GM19455 (cell line): ENCODE measurements around the gene CTDNEP1.

ENCODE experiments used
- ATAC-seq: cut with Tn5 transposase; IDR thresholded peaks from one replicate; pipeline ENCODE4 v1.9.1; 2021; ENCODE audit not compliant: unreplicated experiment

The CTDNEP1 gene

DNA sequence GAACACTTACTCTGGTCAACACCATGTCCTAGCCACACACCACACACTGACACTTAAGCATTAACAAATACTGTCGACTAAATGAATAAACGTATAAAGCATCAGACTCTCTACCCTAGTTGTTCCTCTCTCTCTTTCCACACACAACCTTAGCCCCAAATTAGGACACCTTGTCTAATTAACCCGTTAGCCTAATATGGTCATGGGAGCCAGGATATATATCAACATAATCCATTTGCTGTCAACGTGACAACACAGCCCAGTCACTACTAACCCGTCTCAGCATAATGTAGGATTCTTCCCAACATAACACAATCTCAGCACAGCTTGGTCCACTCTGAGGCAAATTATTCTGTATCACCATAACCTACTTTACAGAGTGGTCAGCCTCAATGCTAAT, 19.4 kb downstream of the CTDNEP1 start:
- ATAC-seq: no peak

DNA sequence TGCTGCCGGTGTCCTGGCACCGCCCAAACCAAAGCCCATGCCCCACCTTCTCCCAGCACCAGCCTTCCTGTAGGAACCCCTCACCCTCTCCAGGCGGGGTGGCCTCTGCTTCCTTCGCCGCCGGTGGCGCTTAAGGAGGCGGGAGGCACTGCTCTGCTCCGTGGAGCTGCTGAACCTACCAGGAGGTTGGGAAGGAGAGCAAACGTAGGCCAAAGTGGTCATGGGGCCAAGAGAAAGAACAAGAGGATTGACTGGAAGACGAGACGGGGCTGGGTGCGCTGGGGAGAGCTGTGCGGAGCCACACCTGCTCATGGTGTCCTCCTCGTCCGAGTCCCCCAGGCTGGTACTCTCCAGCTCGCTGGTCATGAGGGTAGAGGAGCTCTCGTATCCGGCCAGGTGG, 22.0 kb downstream of the CTDNEP1 start:
- no peak for ATAC-seq

GRCh38 chr17:7228920-7229319, 22.6 kb downstream of the CTDNEP1 start:
- ATAC-seq: no peak

- ATAC-seq: no peak
These were observed 24.5 kb downstream of the CTDNEP1 start for GRCh38 chr17:7226721-7227710.

DNA sequence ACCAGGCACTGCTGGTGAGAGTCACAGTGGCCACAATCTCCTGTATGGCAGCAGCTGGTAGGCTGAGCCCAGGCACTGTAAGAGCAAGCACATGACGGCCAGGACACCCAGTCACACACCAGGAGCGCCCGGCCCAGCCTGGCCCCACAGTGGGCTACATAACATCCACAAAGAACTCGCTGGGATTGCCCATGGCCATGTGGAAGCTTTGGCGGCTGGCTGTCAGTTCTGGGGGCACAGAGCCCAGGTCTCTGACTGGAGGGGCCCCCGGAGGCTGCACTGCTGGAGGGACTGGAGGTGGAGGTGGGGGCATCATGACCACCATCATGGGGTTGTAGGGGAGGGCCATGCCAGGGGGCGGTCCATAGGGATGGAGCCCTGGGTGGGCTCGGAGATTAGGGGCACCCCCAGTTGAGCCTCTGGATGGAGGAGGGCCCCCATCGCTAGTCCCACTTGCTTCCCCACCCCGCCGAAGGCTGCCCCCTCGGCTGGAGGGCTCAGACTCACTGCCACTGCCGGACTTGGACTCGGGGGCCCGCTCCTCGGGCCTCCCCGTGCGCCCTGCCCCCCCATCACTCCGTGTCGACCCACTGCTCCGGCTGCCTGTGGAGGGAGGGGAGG, 25.7 kb downstream of the CTDNEP1 start:
- ATAC-seq: no peak

GRCh38 chr17:7224661-7225111, 26.8 kb downstream of the CTDNEP1 start:
- no peak for ATAC-seq

DNA sequence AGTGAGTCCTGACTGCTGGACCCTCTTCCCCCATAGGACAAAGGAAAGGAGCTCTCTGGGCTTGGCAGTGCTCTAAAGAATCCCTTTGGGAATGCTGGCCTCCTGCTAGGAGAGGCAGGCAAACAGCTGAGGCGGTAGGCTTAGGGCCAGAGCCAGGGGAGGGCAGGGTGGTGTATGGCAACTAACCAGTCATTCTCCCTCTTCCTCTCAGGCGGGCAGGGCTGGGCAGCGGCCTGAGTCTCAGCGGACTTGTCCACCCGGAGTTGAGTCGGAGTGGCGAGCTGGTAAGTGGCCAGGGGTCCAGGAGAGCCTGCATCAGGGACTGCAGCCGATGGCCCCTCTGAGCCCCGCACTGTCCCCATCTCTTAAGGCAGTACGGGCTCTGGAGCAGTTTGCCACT, 27.4 kb downstream of the CTDNEP1 start:
- ATAC-seq: no peak

DNA sequence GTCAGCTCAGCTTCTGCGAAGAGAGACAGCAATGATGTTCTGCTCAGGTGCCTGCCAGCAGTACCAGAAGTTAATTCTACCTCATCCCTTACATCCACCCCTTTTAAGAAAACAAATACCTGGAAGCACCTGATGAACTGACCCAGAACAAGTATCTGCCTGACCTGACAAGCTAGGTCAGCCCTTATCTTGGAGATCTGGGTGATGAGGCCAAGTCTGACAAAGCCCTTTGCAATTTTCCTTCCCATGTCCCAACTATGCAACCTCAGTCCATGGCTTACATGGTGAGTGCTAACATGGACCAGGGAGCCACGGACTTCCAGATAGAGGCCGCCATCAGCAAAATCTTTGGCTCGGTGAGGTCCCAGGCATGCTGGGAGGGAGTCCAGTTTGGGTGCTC, 28.2 kb downstream of the CTDNEP1 start:
- no peak for ATAC-seq

DNA sequence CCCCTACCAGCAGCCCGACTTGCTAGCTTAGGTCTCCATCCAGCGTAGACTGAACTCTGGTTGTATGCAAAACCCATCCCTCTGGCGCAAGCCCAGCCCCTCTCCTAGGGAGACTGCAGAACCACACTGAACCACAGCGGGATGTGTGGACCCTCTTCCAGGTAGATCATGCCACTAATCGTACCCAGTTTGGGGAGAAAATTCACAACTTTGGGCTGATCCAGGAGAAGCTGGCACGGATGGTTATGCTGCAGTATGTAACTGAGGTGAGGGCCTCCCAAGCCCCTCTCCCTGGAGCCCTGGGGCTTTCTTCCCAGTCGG, 28.6 kb downstream of the CTDNEP1 start:
- ATAC-seq: no peak

DNA sequence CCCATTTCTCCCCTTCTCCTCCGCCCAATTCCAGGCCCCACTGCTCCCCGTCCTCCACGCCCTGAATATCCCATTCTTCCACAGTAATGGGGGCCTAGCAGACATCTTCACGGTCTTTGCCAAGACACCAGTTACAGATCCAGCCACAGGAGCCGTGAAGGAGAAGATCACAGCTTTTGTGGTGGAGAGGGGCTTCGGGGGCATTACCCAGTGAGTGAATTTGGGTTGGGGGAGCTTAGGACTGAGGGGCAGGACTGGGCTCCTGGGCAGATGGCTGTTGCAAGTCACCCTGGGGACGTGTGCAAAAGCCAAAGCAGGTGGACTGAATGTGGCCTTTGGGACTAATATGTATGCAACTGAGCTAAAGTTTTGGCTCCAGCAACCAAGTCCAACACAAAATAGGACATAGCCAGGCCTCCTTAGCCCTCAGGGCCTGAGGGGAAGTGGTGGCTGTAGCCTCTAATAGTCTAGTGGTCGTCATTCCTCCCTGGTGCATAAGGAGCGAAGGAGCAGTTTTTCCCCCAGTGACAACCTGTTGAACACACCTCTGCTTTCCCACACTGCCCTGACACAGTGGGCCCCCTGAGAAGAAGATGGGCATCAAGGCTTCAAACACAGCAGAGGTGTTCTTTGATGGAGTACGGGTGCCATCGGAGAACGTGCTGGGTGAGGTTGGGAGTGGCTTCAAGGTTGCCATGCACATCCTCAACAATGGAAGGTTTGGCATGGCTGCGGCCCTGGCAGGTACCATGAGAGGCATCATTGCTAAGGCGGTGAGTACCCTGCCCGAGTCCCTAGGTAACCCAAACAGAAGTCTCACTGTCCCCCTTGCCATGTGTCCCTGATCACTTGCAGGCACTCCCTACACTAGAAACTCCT, 29.2 kb downstream of the CTDNEP1 start:
- no peak for ATAC-seq

DNA sequence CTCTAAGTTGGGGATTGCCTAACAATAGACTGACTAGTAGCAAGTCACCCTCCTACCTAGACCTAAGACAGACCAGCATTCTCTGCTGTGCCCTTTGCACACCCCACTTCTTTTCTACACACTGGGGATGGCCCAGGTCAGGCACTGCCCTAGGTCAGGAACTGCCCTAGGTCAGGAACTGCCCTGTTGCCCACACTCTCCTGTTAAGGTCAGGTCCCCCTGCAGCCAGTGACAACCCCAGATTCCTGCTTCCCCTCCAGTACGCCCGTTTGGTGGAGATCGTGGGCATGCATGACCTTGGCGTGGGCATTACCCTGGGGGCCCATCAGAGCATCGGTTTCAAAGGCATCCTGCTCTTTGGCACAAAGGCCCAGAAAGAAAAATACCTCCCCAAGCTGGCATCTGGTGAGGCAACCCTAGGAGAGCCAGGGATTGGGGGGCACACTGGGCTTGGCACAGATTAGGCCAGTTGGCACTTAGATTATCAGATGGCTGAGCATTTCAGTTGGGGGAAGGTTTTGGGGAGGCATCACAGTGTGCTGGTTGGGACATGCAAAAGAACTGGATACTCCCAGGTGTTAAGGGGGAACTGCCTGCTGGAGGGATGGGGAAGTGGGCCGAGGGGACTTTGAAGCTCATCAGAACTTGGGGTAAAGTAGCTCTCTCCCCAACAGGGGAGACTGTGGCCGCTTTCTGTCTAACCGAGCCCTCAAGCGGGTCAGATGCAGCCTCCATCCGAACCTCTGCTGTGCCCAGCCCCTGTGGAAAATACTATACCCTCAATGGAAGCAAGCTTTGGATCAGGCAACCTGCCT, 30.0 kb downstream of the CTDNEP1 start:
- no peak for ATAC-seq

DNA sequence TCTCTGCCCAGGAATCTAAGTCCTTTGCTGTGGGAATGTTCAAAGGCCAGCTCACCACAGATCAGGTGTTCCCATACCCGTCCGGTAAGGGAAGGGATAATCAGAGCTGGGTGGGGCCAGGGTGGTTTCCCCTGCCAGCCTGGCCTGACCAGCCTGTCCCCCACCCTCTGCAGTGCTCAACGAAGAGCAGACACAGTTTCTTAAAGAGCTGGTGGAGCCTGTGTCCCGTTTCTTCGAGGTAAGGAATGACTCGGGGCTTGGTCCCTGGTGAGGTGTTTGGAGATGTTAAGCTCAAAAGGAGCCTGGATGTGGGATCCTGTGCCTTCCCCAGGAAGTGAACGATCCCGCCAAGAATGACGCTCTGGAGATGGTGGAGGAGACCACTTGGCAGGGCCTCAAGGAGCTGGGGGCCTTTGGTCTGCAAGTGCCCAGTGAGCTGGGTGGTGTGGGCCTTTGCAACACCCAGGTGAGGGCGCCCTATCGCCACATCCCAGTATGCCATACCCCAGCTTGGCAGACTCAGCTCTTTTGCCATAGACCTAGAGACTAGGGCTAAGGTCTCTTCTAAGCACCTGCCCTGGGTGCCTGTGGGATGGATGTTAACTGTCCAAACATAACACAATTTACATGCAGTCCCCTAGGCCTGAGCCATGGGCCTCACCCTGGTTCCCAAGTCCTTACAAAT, 30.8 kb downstream of the CTDNEP1 start:
- ATAC-seq: no peak

GRCh38 chr17:7219812-7220592, 31.5 kb downstream of the CTDNEP1 start, which contains the start of the genes ACADVL and DLG4:
ACADVL (plus strand) TSS chr17:7219938; CDS start chr17:7219985, 47 bp downstream.
DLG4 (minus strand) TSS chr17:7219836.
- peak; percentile 45 for ATAC-seq

GRCh38 chr17:7219229-7219811, 32.2 kb downstream of the CTDNEP1 start:
- no peak for ATAC-seq

GRCh38 chr17:7218758-7219157, 32.8 kb downstream of the CTDNEP1 start:
- ATAC-seq: no peak

DNA sequence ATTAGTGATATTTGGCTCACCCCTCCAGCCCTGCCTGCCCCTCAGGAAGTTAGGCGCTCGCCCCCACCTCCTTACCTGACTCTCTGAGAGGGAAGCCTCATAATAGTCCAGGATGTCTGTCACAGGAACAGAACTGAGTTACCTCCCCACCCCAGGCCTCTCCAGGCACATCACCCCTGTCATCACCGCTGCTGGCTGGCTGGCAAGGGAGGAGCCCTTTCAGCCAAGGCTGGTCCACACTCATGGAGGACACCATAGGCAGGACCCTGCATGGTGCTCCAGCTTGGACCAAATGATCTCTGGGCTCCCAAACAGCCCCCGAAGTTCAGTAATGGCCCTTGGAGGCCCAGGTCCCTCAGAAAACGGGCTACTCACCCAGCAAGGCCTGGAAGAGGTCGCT, 33.4 kb downstream of the CTDNEP1 start:
- ATAC-seq: no peak

- ATAC-seq: no peak
These were observed 34.2 kb downstream of the CTDNEP1 start for GRCh38 chr17:7217113-7217987.
